GM21786 (cell line): ENCODE measurements around the gene LGALS12.

ENCODE experiments used
- ATAC-seq: cut with Tn5 transposase; IDR thresholded peaks from one replicate; pipeline ENCODE4 v1.9.1; 2021; ENCODE audit not compliant: unreplicated experiment

The LGALS12 gene, protein sequence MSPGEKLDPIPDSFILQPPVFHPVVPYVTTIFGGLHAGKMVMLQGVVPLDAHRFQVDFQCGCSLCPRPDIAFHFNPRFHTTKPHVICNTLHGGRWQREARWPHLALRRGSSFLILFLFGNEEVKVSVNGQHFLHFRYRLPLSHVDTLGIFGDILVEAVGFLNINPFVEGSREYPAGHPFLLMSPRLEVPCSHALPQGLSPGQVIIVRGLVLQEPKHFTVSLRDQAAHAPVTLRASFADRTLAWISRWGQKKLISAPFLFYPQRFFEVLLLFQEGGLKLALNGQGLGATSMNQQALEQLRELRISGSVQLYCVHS

DNA sequence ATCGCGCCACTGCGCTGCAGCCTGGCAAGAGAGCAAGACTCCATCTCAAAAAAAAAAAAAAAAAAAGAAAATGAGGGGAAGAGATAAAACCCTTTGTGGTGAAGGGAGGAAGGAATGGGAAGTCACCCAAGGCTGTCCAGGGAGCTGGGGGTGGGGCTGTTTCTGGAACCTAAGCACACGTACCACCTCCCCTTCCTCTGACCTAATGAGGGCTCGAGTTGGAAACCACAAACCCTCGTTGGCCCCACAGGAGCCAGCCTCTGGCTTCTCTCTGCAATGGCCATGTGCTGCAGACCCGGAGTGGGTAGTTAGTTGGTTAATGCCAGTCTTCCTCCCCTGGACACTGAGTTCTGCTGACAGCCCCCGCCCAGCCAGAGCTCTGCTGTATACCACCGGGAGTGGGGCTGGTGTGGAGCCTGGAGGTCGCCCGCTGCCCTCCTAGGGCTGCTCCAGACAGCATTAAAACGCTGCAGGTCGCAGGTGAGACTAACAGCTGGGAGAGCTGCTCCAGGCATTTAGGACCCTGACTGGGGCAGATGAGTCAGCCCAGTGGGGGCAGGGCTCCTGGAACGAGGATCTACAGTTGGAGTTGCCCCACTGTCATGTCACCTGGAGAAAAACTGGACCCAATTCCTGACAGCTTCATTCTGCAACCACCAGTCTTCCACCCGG lies at the start of gene LGALS12:
Gene LGALS12, plus strand, starts transcription at position 228 of the 672 bp plus-strand sequence. Its CDS starts 375 bp downstream, at position 603.
- no peak for ATAC-seq

DNA sequence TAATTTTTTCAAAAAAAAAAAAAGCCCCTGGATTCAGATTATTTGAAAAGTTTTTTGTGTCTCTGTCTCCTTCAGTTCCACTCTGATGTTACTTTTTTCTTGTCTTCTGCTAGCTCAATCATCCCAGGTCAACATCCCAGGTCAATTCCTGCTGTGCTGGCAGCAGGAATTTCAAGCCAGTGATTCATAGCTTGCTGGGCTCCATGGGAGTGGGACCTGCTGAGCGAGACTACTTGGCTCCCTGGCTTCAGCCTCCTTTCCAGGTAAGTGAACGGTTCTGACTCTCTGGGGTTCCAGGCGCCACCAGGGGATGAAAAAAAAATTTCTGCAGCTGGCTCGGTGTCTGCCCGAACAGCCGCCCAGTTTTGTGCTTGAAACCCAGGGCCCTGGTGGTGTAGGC lies 46.3 kb upstream of the LGALS12 start:
- ATAC-seq = no peak

DNA sequence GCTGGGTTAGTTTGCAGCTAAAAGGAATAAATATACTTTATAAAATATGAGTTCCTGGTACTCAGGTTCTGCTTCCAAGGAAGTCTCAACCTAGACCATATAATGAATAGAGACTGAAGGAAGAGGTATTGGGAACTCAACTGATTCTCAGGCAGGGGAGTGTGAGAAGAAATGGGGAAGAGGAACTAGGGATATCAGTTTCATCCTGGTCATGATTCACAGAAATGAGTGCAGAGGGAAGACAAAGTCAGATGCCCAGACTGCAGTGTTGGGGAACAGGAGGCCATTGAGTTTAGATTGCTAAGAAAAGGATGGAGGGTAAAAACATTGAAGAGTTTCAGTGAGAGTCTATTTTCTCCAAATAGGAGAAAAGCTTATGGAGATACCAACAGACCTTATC lies 43.7 kb upstream of the LGALS12 start:
- ATAC-seq = no peak

DNA sequence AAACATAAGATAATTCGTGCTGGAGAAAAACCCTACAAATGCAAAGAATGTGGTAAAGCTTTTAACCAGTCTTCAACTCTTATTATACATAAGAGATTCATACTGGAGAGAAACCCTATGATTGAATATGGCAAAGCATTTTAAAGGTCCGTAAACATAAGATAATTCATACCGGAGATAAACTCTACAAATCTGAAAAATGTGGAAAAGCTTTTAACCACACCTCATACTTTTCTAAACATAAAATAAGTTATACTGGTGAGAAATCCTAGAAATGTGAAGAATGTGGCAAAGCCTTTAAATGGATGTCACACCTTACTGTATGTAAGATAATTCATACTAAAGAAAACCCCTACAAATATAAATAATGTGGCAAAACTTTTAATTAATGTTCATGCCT lies 35.6 kb upstream of the LGALS12 start:
- no peak for ATAC-seq

DNA sequence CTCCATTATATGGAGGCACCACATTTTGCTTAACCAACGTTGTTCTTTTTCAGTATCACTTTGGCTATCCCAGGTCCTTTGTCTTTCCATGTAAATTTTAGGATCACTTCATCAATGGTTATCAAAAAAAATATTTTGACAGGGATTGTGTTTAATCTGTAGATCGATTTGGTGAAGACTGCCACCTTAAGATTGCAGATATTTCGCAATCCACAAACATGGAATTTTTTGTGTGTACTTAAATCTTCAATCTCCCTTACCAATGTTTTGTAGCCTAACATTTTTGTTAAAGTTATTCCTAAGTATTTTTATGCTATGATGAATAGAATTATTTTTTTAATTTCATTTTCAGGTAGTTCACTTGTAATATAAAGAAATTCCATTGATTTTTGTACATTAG lies 33.5 kb upstream of the LGALS12 start:
- ATAC-seq = no peak

DNA sequence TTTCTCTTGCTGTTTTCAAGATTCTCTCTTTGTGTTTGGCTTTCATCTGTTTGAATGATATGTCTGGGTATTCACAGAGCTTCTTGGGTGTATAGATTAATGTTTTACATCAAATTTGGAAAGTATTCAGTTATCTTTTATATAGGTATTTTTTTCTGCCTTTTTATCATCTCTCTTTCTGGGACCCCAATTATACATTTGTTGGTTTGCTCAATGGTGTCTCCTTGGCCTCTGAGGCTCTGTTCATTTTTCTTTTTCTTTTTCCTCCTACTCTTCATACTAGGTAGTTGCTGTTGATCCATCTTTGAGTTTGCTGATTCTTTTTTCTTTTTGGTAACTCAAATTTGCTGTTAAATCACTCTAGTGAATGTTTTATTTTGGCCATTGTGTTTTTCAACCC lies 29.3 kb upstream of the LGALS12 start:
- ATAC-seq = no peak

DNA sequence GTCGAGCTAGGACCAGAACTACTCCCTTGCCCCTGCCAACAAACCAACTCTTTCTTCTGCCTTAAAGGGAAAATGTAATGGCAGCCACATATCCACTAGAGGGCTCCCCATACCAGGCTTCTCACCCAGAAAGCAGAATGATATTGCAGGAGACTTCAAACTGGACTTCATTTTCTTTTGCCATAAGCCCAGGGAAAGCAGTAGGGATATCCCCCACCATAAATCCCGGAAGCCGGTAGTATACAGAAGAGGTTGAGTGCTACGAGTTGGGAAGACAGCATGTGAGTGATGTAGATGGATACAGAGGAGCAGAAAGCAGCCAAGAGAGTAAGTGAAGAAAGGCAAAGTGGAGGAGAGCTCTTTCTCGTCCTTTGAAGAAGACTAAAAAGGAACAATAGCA lies 27.0 kb upstream of the LGALS12 start:
- peak; percentile 65 for ATAC-seq

DNA sequence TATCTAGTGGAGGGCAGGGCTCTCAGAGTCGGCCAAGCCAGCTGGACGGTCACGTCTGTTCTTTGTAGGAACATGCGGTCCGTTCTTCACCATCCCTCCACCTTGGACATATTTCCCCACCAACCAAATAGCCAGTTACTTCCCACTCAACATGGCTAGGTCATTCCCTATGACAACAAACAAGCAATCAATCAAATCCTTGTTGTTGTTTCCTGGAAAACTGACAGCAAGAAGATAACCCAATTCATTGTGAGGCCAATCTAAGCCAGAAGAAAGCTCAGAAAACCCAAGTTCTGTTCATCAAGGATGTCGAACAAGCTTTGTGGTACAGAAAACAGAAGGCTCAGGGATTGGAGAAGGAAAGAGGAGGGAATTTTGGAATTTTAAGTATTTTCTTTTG lies 25.8 kb upstream of the LGALS12 start:
- ATAC-seq = no peak

DNA sequence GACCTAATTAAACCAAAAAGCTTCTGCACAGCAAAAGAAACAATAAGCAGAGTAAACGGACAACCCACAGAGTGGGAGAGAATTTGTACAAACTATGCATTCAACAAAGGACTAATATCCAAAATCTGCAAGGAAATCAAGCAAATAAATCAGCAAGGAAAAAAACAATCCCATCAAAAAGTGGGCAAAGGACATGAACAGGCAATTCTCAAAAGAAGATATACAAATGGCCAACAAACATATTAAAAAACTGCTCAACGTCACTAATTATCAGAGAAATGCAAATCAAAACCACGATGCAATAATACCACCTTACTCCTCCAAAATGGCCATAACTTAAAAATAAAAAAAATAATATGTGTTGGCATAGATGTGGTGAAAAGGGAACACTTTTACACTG lies 20.1 kb upstream of the LGALS12 start:
- no peak for ATAC-seq

DNA sequence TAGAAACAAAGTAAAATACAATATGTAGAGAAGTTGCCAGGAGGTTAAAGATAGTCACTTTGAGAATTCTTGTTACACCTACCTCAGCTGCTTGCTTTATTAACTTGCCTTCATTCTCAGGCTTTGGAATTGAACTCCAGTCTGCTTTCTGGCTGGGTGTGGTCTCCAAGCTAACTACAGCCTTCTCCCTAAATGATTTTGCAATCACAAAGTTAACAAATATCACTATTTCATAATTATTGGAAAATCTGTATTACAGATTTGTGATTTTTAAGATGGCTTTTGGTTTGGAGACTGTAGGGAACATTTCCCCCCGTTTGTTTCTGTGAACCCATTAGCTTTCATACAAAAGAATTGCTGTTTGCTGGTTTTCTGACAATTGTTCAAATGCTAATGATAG lies 17.1 kb upstream of the LGALS12 start:
- no peak for ATAC-seq

DNA sequence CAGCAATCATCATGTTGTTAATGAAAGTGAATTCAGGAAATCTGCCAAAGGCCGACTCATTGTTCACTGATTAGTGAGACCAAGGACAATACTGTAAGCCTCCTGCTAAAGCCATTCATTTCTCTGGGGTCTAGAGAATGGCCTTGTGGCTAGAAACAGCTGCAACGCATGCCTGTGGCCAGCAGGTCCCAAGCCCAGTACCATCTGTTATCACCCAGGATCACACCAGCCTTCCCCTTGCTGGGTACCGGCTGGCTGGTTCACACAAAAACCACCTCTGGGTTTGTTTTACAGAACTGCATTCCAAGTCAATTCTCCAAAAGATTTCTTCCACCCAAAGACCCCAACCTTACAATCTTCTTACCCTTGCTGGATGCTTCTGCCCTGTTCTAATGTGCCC lies 16.0 kb upstream of the LGALS12 start:
- no peak for ATAC-seq

DNA sequence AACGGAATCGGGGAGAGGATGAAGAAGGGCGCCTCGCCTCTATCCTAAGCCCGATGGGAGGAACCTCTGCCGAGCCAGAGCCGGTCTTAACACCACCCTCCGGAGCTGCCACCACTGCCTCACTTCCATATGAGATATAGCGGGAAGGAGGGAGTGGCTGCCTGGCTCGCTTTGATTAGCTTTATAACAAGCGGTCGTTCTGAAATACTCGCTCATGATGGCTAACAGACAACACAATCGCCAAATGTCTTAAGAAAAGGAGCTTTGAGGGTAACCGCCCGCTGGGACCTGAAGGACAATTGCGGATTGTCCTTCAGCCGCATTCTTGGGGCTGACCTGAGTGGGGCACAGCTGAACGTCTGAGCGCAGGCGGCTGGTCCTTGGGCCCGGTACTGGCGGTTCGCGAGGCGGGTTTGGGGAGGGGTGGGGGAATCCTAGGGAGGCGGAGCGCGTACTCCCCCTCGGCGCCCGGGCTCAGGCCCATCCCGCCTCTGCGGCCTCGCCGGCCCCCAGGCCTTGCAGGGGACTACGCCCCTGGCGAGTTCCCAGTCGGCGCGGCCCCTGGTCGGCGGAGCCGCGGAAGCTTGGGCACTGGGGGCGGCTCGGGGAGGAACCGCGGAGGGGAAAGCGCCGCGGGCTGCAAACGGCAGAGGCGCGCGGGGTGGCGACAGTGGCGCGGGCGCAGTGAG lies 15.2 kb upstream of the LGALS12 start, which contains the start of gene PLAAT5:
Gene PLAAT5, minus strand, starts transcription at position 617 of the 689 bp plus-strand sequence. Its CDS starts 133 bp downstream, at position 484.
- no peak for ATAC-seq

DNA sequence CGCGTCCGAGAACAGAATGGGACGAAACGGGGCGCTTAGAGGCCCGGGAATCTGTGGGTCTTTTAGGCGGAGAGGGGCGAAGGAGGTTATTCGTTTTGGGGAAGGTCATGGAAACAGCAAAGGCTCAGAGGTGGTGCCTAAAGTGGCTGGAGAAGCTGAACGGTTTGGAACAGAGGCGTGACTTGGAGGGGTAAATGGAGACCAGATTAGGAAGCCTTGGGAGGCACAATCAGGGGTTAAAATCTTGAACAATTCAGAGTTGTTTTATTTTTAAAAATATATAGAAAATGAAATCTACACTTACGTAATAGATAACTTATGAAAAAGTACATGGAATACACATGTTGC lies 14.7 kb upstream of the LGALS12 start:
- ATAC-seq = no peak

DNA sequence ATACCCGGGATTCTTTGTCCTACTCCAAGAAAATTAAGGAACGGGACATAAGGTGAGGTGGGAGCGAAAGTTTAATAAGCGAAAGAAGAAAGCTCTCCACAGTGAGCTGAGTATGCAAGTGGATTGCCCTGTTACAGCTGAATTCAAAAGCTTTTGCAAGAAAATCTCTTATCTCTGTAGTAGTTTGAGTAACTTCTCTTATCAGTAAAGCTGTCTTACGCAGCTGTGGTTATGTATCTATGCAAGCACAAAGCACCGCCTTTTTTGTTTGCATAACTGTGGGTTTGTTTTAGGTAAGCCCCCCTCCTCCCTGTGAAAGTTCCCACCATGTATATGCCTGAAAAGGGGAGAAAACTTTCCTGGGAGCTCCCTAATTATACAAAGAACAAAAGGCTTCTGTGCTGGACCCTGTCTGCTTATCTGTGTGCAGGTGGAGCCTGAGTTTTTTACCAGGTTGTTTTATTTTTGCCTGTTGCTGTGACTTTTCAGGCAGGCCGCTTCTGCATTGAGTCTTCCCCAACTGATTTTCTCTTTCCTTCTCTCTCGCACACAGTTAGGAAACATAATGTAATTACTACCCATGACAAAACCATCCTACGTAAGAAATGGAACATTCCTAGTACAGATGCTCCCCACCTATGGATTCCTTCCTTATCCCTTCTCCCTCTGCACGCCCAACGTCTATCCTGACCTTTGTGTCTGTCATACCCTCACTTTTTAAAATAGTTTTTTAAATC lies 14.1 kb upstream of the LGALS12 start:
- ATAC-seq = no peak

DNA sequence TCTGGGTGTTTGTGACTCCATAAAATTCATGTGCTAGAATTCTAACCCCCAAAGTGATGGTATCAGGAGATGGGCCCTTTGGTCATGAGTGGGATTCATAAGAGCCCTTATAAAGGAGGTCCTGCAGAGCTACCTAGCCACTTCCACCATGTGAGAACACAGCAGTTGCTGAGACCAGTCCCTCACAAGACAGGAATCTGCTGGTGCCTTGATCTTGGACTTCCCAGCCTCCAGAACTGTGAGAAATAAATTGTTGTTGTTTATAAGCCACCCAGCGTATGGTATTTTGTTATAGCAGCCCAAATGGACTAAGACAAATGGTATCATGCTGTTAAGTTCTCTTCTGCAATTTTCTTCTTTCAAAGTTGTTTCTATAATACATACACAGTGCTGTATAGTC lies 13.4 kb upstream of the LGALS12 start:
- ATAC-seq = no peak

DNA sequence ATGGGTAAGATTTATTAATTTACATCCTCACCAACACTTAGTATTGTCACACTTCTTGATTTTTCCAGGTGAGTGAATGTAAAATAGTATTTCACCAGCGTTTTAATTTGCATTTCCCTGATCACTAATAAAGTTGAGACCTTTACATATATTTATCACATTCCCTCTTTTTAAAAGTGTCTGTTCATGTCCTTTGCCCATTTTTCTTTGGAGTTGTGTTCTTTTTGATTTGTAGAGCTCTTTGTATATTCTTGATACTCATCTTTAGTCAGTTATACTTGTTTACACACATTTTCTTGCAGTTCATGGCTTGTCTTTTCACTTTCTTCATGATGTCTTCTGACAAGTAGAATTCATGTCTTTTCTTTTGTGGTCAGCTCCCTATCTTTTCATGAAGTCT lies 12.8 kb upstream of the LGALS12 start:
- ATAC-seq = no peak

DNA sequence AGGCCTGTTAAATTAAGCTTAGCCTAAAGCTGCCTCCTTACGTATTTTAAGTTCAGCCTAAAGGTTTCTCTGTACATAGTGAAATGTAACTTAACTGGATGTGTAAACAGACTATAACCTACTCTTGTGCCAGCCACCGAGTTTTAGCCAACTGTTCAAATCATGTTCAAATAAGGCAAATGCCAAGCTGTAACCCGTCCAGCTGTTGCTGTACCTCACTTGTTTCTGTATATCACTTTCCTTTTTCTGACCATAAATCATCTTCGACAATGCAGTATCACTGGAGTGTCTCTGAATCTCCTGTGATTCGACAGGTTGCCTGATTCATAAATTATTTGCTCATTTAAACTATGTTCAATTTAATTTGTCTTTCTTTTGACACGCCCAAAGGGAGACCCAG lies 10.9 kb upstream of the LGALS12 start:
- ATAC-seq = no peak

DNA sequence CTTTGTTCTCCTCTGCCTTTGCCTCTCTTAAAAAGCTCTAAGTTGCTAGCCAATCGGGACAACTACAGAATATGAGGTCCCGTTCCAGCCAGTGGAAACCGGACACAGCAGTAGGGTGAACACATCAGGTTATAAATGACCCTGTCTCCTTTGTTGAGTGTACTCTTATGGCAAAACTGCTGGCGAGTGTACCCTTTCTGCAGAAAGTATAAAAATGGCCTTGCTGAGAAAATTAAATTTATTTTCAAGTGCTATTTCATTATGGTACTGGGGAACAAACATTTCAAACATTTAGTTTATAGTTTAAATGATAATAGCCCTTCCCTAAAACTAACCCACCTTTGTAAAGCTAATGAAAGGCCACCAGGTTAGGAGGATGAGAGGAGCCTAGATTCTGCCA lies 6.0 kb upstream of the LGALS12 start:
- ATAC-seq = no peak

DNA sequence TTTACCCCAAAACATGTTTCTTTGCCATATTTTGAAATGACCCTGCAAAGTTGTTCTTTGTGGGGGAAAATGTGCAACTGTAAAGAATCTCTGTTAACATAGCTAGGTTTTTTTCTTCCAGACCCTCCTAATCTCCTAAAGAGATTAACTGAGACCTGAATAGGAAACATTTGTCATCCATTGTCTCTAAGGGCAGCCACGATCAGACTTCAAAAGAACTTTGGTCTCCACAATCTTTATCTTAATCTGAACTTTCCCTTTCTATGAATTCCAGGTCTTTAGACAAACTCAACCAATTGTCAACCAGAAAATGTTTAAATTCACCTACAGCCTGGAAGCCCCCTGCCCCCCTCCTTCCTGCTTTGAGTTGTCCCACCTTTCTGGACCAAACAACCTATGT lies 4.6 kb upstream of the LGALS12 start:
- ATAC-seq = no peak

DNA sequence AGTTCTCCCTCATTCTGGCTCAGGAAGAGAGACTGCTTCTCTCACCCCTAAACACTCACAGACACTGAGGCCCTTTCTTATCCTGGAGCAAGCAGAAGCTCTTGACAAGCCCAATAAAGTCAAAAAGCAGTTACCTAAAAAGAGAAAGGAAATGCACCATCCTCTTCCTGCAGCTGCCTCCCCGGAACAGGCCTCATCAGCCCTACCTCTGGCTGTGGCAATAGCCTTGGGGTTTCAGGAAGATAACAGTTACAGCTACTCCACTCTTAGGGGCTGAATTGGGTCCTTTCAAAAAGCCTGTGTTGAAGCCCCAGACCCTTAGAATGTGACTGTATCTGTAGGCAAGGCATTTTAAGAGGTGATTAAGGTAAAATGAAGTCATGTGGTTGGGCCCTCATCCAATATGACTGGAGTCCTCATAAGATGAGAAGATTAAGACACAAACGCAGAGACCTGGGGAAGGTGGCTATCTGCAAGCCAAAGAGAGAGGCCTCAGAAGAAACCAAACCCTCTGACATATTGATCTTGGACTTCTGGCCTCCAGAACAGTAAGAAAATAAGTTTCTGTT lies 3.5 kb upstream of the LGALS12 start:
- no peak for ATAC-seq

DNA sequence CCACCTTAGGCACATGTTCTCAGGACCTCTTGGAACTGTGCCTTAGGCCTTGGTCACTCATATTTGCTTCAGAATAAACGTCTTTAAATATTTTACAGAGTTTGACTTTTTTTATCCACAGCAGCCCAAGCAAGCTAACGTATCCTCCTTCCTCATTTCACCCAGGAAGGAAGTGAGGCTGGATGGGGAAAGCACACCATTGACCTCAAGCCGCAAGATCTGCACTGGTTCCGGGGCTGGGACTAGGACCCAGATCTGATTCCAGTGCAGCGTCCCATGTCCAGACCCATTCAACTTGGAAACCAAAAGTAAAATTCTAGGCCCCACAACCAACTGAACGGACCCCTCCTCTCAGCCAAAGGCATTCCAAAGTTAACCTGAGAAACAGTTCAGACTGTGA lies 2.4 kb upstream of the LGALS12 start:
- ATAC-seq = no peak
